ACC112 (cell line): ENCODE measurements around the gene NUAK1.

Experiments used
- H2AFZ ChIP-seq: fragments of 200-600 bp; sonication (generic); one replicate; pipeline ENCODE4 v1.6.0; 2017; ENCODE audit warnings: antibody characterized with exemption, low read length; ENCODE audit not compliant: unreplicated experiment
- H3K27ac ChIP-seq: fragments of 200-600 bp; sonication (generic); 2 replicates; pipeline ENCODE4 v1.5.1; 2014; ENCODE audit warnings: low read depth, mild to moderate bottlenecking, antibody characterized with exemption, low read length, moderate library complexity
- H3K27me3 ChIP-seq: fragments of 200-600 bp; sonication (generic); 2 replicates; pipeline ENCODE4 v1.6.1; 2014; ENCODE audit warnings: mild to moderate bottlenecking, antibody characterized with exemption, low read length, moderate library complexity, mixed read lengths; ENCODE audit not compliant: insufficient read depth
- H3K36me3 ChIP-seq: fragments of 200-600 bp; sonication (generic); 2 replicates; pipeline ENCODE4 v1.6.1; 2016; ENCODE audit warnings: mild to moderate bottlenecking, antibody characterized with exemption, low read length, moderate library complexity, mixed read lengths; ENCODE audit not compliant: insufficient read depth
- H3K4me1 ChIP-seq: fragments of 200-600 bp; sonication (generic); one replicate; pipeline ENCODE4 v1.6.1; 2016; ENCODE audit warnings: low read length, mixed read lengths; ENCODE audit not compliant: insufficient read depth, unreplicated experiment, control insufficient read depth
- H3K4me3 ChIP-seq: fragments of 200-600 bp; sonication (generic); 2 replicates; pipeline ENCODE4 v1.5.1; 2014; ENCODE audit warnings: mild to moderate bottlenecking, low read depth, low read length
- H3K79me2 ChIP-seq: fragments of 200-600 bp; sonication (generic); one replicate; pipeline ENCODE4 v1.6.0; 2016; ENCODE audit warnings: low read length; ENCODE audit not compliant: control insufficient read depth, unreplicated experiment, insufficient read depth

Gene NUAK1

DNA sequence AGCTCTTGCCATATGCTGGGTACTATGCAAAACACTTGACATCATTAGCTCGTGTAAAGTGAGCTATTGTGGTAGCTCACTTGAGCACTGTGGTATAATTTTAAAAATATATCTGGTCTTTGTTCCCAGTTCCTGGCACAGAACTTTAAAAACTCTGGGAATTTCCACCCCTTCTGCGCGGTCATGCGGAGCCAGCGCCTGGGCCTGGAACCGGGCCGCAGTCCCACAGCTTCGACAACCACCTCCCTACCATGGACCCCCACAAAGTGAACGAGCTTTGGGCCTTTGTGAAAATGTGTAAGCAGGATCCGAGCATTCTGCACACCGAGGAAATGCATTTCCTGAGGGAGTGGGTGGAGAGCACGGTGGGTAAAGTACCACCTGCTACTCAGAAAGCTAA, 123.1 kb downstream of the NUAK1 start:
- H3K4me3 ChIP-seq = no peak overlapping the region
- no peak overlapping the region for H2AFZ ChIP-seq
- no peaks in the 10 kb centered on the region for H3K27me3 ChIP-seq
- H3K79me2 ChIP-seq = no peaks in the 10 kb centered on the region
- H3K27ac ChIP-seq = no peak overlapping the region
- no peaks in the 10 kb centered on the region for H3K36me3 ChIP-seq
- H3K4me1 ChIP-seq = no peaks in the 10 kb centered on the region

DNA sequence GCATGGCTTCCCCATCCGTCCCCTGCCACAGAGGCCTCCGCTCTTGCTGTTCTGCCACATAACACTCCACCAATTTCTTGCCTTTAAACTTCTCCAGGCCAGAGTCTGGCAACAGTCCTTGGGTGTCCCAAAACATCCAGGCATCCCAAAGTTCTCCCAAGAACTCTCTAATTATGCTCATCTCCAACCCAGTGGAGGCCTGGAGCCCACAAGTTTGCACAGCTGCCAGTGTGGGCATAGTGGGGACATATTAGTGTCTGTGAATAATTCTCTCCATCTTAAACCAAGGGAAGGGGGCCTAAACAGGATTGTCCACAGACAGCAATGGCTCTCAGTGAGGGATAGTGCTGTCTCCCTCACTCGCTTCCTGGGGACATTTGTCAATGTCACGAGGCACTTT, 124.8 kb downstream of the NUAK1 start:
- H2AFZ ChIP-seq = no peak overlapping the region
- H3K4me3 ChIP-seq = no peak overlapping the region
- H3K27ac ChIP-seq = no peak overlapping the region
- no peaks in the 10 kb centered on the region for H3K27me3 ChIP-seq
- no peaks in the 10 kb centered on the region for H3K4me1 ChIP-seq
- H3K79me2 ChIP-seq = no peaks in the 10 kb centered on the region
- no peaks in the 10 kb centered on the region for H3K36me3 ChIP-seq
